Fibroblast of mammary gland (primary cell): ENCODE measurements around the gene FBXW11.
A peak's percentile ranks its signal among the peaks of the same experiment; 100 is the strongest.

ENCODE experiments used
- DNase-seq: peaks from one replicate; pipeline ENCODE4 v3.0.0-alpha.2; 2010; ENCODE audit warnings: low read depth
- H3K4me3 ChIP-seq: 2 replicates; pipeline ENCODE4 v1.5.1; 2011; ENCODE audit warnings: low read depth, mild to moderate bottlenecking, low read length, moderate library complexity; ENCODE audit not compliant: control insufficient read depth
- TF ChIP-seq, protein P1 (sequence below): conservative IDR thresholded peaks from 2 replicates; pipeline ENCODE4 v1.5.1; 2011; ENCODE audit warnings: low read depth, low read length, inconsistent platforms; ENCODE audit not compliant: control insufficient read depth, insufficient read depth

The FBXW11 gene

DNA sequence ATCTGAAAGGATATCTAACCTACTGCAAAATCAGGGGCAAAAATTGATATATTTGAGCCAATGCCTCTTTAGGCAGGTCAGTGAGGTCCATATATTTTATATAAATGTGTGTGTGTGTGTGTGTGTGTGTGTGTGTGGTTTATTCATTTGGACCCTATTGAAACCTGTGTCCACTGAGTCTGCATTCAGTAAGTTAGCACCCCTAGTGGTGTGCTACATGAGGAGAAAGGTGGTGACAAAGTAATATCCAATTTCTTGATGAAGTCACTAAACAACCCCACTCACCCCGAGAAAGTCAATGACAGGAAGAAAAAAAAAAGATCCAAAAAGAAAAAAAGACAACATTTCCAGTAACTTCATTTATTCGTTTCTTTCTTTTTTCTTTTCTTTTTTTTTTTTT lies 4.1 kb downstream of the FBXW11 start:
- peak; percentile 37 for DNase-seq
- TF ChIP-seq, protein P1, sequence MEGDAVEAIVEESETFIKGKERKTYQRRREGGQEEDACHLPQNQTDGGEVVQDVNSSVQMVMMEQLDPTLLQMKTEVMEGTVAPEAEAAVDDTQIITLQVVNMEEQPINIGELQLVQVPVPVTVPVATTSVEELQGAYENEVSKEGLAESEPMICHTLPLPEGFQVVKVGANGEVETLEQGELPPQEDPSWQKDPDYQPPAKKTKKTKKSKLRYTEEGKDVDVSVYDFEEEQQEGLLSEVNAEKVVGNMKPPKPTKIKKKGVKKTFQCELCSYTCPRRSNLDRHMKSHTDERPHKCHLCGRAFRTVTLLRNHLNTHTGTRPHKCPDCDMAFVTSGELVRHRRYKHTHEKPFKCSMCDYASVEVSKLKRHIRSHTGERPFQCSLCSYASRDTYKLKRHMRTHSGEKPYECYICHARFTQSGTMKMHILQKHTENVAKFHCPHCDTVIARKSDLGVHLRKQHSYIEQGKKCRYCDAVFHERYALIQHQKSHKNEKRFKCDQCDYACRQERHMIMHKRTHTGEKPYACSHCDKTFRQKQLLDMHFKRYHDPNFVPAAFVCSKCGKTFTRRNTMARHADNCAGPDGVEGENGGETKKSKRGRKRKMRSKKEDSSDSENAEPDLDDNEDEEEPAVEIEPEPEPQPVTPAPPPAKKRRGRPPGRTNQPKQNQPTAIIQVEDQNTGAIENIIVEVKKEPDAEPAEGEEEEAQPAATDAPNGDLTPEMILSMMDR: peak; percentile 54
- H3K4me3 ChIP-seq: no peak overlapping the region

DNA sequence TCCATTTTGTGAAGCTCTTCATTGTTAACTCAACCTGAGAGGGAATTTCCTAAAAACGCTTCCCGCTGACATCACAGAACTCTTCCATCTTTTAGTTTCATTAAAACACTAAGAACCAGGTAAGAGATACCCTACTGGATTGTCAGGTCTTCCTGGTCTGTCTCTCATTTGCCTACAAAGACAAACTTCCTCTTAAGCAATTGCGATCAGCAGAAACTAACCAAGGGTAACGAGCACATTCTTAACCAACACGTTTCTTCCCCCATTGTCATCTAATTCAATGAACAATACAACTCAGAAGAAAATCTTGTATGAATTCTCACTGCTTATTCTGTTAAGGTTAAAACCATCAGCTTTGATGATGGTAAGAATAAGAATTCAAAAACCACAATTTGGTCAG lies 6.6 kb downstream of the FBXW11 start:
- TF ChIP-seq, protein P1: no peak
- DNase-seq: no peak
- H3K4me3 ChIP-seq: no peak overlapping the region

DNA sequence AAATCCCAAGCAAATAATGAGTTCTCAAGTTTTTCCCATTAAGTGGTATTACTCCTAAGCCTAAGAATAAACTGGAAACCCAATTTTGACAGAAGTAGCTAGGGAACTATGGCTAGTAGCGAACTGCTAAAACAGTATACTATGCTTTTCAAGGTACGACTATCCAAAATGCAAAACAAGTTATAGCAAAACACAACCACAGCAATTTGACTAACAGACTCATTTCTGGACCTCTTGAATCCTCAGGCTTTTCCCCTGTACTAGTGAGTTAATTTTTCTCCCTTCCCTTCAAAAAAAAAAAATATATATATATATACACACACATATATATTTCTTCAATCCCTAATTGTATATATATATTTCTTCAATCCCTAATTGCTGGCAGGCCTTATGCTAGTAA lies 7.3 kb downstream of the FBXW11 start:
- TF ChIP-seq, protein P1: no peak
- no peak overlapping the region for H3K4me3 ChIP-seq
- no peak for DNase-seq

DNA sequence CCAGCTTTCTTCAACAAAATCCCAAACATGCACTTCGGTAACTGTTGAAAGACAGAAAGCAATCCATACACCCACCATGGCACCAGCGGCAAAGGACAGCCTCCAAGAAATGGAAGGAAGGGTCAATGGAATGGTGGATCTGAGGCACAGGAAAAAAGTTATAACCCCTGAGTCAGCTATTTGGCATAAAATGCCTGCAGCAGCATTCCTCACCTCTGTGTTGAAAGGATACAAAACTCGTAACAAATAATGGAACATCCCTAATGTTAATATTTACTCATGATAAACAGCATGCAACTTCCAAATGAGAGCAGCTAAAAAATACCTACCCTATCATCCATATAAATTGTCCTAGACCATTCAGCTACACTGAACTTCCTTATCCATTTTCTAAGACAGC lies 9.4 kb downstream of the FBXW11 start:
- no peak for DNase-seq
- TF ChIP-seq, protein P1: no peak
- H3K4me3 ChIP-seq: no peak overlapping the region

DNA sequence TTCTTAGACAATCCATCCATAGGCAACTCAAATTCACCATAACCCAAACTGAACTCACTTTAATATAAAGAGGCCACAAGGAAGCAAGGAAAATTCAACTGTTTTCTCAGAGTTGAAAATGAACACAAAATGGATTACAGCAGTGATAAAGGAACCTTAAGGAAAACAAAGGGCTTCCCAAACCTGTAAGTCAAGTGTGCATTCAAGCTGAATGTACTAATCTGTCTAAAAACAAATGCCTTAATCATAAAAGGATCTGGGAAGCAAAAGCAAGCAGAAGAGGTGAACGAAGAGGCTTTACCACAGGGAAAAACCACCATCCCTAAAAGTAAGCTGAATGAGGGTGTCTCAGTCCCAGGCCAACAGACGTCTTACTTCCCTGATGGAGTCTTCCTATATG lies 13.6 kb downstream of the FBXW11 start:
- TF ChIP-seq, protein P1: no peak
- no peak for DNase-seq

DNA sequence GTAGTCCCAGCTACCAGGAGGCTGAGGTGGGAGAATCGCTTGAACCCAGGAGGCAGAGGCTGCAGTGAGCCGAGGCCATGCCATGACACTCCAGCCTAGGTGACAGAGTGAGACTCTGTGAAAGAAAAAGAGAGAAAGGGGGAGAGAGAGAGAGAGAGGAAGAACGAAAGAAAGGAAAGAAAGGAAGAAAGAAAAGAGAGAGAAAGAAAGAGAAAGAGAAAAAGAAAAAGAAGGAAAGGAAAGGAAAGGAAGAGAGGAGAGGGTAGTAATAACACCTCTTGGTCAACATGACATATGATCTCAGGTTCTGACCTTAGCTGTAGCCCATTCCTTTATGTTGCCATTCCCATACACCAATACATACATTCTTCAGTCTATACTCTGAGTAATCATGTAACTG lies 14.1 kb downstream of the FBXW11 start:
- H3K4me3 ChIP-seq: no peak overlapping the region
- TF ChIP-seq, protein P1: no peak
- no peak for DNase-seq

More for the DNA sequence above, 13.6 kb downstream of the FBXW11 start:
- H3K4me3 ChIP-seq: no peak overlapping the region

DNA sequence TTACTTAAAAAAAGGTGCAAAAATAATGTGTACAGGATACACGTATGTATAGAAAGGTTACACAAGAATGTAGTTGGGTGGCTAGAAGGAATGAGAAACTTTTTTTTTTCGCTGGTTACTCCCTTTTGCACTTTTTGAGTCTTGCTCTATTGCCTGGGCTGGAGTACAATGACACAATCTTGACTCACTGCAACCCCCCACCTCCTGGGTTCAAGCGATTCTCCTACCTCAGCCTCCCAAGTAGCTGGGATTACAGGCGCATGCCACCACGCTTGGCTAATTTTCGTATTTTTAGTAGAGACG lies 15.8 kb downstream of the FBXW11 start:
- no peak overlapping the region for H3K4me3 ChIP-seq
- TF ChIP-seq, protein P1: no peak
- DNase-seq: peak; percentile 20
